ENCODE results near the gene CFAP97D2. TPM values are rescaled to one million over a fixed set of nuclear protein-coding genes. Genes with fewer than 3 reads are reported as not detected.
"Not testable (repeated sequence)": the region's sequence is repeated elsewhere in the genome, so short reads cannot be mapped to it uniquely, and the experiment has no call there.

CFAP97D2 gene
- total RNA-seq, 1 experiment from 2014 or later: not detected

GRCh38 chr13:114264313-114264712 is 85.3 kb downstream of the CFAP97D2 start:
- POLR2A ChIA-PET; DNase-seq (ENCODE audit: low spot score); ATAC-seq; CTCF ChIA-PET; H3K9me3 Mint-ChIP-seq; H3K27ac Mint-ChIP-seq; H3K4me3 Mint-ChIP-seq; H3K27me3 Mint-ChIP-seq (ENCODE audit: low read depth); H3K4me1 Mint-ChIP-seq: not testable (repeated sequence)
- peaks cover 82% of the 10 kb centered on the region for H3K36me3 Mint-ChIP-seq

- H3K4me3 Mint-ChIP-seq: no peak overlapping the region
- peaks cover 80% of the 10 kb centered on the region for H3K36me3 Mint-ChIP-seq
- H3K27me3 Mint-ChIP-seq (ENCODE audit: low read depth): no peaks in the 10 kb centered on the region
- TF ChIP-seq IRF1 (CRISPR knock-in tag; IDR thresholded peaks at IDR 0.05) (no peak), ATF3 (CRISPR knock-in tag; conservative IDR thresholded peaks at IDR 0.05) (no peak)
- H3K4me1 Mint-ChIP-seq: no peaks in the 10 kb centered on the region
- POLR2A ChIA-PET: interaction anchor here (0.6 kb wide), 1 partner anchor 961 kb away, joined by 4 read pairs; no protein-coding TSS in a partner anchor
- CTCF ChIA-PET: no interaction called here
- H3K27ac Mint-ChIP-seq: no peak overlapping the region
- DNase-seq (ENCODE audit: low spot score) (no peak), ATAC-seq (no peak)
- H3K9me3 Mint-ChIP-seq: no peaks in the 10 kb centered on the region; the same call in 1 of the 2 replicates
Measured at GRCh38 chr13:114264886-114265611, 86.0 kb downstream of the CFAP97D2 start.

- Mint-ChIP-seq H3K4me1 (no peaks in the 10 kb centered on the region), H3K36me3 (peaks cover 75% of the 10 kb centered on the region), H3K27ac (no peak overlapping the region), H3K27me3 (ENCODE audit: low read depth) (no peaks in the 10 kb centered on the region), H3K9me3 (no peaks in the 10 kb centered on the region; the same call in 1 of the 2 replicates), H3K4me3 (no peak overlapping the region)
- TF ChIP-seq ZBTB21 (CRISPR knock-in tag; IDR thresholded peaks at IDR 0.05; ENCODE audit: borderline replicate concordance) (no peak), MAX (CRISPR knock-in tag; IDR thresholded peaks at IDR 0.05) (no peak), ATF1 (CRISPR knock-in tag; IDR thresholded peaks at IDR 0.05) (no peak), TCF7 (CRISPR knock-in tag; IDR thresholded peaks at IDR 0.05; ENCODE audit: low read depth) (no peak), GTF2I (CRISPR knock-in tag; conservative IDR thresholded peaks at IDR 0.05) (no peak)
- ChIA-PET CTCF (no interaction called here), POLR2A (no interaction called here)
- DNase-seq (ENCODE audit: low spot score): no peak
- ATAC-seq: no peak
Measured at GRCh38 chr13:114266241-114266640, 87.2 kb downstream of the CFAP97D2 start.

GRCh38 chr13:114268344-114269280 is 89.6 kb downstream of the CFAP97D2 start:
- no peaks in the 10 kb centered on the region for H3K4me1 Mint-ChIP-seq
- H3K36me3 Mint-ChIP-seq: peaks cover 72% of the 10 kb centered on the region
- ChIA-PET CTCF (no interaction called here), POLR2A (no interaction called here)
- ATAC-seq (no peak; the same call in 1 of the 2 replicates), DNase-seq (ENCODE audit: low spot score) (no peak)
- no peaks in the 10 kb centered on the region for H3K27me3 Mint-ChIP-seq (ENCODE audit: low read depth)
- TF ChIP-seq SMAD4 (CRISPR knock-in tag; IDR thresholded peaks at IDR 0.05): no peak
- TF ChIP-seq ZNF532 (CRISPR knock-in tag; IDR thresholded peaks at IDR 0.05; ENCODE audit: borderline replicate concordance): no peak
- no peak for TF ChIP-seq MAX (CRISPR knock-in tag; IDR thresholded peaks at IDR 0.05)
- no peak for TF ChIP-seq ZNF138 (CRISPR knock-in tag; conservative IDR thresholded peaks at IDR 0.05)
- TF ChIP-seq TCF7 (CRISPR knock-in tag; IDR thresholded peaks at IDR 0.05; ENCODE audit: low read depth): no peak
- no peak for TF ChIP-seq PRRX2 (CRISPR knock-in tag; IDR thresholded peaks at IDR 0.05)
- TF ChIP-seq JAZF1 (CRISPR knock-in tag; IDR thresholded peaks at IDR 0.05): no peak
- H3K9me3 Mint-ChIP-seq: no peaks in the 10 kb centered on the region; the same call in 1 of the 2 replicates
- no peak overlapping the region for H3K27ac Mint-ChIP-seq
- no peak overlapping the region for H3K4me3 Mint-ChIP-seq

All from WTC11 (cell line).